Progenitor cell of endocrine pancreas (in vitro differentiated cells): Measurements from ENCODE around the gene PXK. TPM values are rescaled to one million over a fixed set of nuclear protein-coding genes. Genes with fewer than 3 reads are reported as not detected.

Experiments
- DNase-seq: peaks from one replicate; pipeline ENCODE4 v3.0.0; 2021; ENCODE audit warnings: low spot score; ENCODE audit not compliant: unreplicated experiment
- H3K27ac Mint-ChIP-seq: 2 replicates; pipeline ENCODE4 v1.8.0; 2021; ENCODE audit warnings: mild to moderate bottlenecking, moderate library complexity, mixed read lengths
- H3K27me3 Mint-ChIP-seq: 2 replicates; pipeline ENCODE4 v1.8.0; 2021; ENCODE audit warnings: mixed read lengths
- H3K36me3 Mint-ChIP-seq: 2 replicates; pipeline ENCODE4 v1.8.0; 2022; ENCODE audit warnings: mixed read lengths; ENCODE audit not compliant: insufficient read depth
- H3K4me1 Mint-ChIP-seq: 2 replicates; pipeline ENCODE4 v1.8.0; 2021; ENCODE audit warnings: low read depth, mixed read lengths
- H3K4me3 Mint-ChIP-seq: 2 replicates; pipeline ENCODE4 v1.8.0; 2021; ENCODE audit warnings: low read depth, mild to moderate bottlenecking, moderate library complexity, mixed read lengths
- H3K9me3 Mint-ChIP-seq: 2 replicates; pipeline ENCODE4 v1.8.0; 2021; ENCODE audit warnings: low read depth, mixed read lengths
- CTCF ChIP-seq: fragments of 200-600 bp; sonication (generic); IDR thresholded peaks from one replicate; pipeline ENCODE4 v1.5.0; 2021; ENCODE audit warnings: antibody characterized with exemption, mild to moderate bottlenecking; ENCODE audit not compliant: unreplicated experiment
- total RNA-seq: library from RNA; stranded (reverse); gene quantifications from 2 replicates; pipeline ENCODE4 v1.2.1, GENCODE V29; 2021

PXK gene
- total RNA-seq, 1 donor from 2014 or later: 12.5 TPM

DNA sequence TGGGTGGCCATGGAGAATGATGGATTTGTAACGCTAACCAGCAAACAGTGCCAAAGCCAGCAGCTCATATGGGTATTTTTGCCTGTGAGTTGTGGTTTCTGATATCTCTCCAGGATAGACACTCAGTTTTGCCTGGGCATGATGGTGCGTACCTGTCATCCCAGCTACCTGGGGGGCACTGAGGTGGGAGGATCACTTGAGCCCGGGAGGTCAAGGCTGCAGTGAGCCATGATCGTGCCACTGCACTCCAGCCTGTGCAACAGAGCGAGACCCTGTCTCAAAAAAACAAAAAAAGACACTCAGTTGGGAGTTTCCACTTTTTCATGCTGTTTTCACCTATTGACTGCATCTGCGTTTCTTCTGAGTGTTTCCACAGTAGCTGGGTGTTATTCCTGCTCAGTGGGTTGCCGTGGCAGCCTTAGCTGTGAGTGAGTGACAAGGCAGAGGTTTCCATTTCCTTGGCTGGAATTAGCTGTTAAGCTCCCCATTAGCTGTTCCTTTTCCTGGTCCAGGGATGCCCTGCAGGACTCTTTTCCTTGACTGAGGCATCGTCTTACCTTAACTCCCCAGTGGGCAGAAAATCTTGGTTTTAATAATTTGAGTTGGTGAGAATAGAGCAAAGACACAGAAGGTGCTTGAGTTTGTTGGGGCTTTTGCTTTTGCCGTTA is 40.9 kb upstream of the PXK start:
- TF ChIP-seq CTCF: no peak
- H3K4me3 Mint-ChIP-seq: no peak overlapping the region
- peaks cover 11% of the 10 kb centered on the region for H3K36me3 Mint-ChIP-seq

DNA sequence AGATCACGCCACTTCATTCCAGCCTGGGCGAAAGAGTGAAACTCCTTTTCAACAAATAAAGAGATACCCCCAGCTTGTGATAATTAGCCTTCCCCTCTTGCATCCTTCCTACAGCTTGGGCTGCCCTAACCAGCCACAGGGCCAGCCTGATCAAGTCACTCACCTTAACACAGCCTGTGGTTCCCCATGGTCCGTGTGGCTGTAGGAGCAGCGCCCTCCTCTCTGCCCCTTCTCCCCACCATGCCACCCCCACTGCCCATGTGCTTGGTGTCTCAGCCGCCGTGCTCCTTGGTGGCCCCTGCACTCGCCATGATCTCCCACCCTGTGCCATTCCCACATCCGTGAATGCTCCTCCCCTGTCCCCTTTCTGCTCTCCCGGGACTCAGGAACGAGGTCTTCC is 39.8 kb upstream of the PXK start:
- Mint-ChIP-seq H3K9me3 (no peaks in the 10 kb centered on the region), H3K4me3 (no peak overlapping the region), H3K4me1 (no peaks in the 10 kb centered on the region), H3K36me3 (peaks cover 11% of the 10 kb centered on the region), H3K27me3 (no peaks in the 10 kb centered on the region), H3K27ac (no peak overlapping the region)
- no peak for DNase-seq
- TF ChIP-seq CTCF: no peak

More for the DNA sequence above, 40.9 kb upstream of the PXK start:
- H3K27ac Mint-ChIP-seq: no peak overlapping the region
- DNase-seq: no peak
- no peaks in the 10 kb centered on the region for H3K27me3 Mint-ChIP-seq
- no peaks in the 10 kb centered on the region for H3K4me1 Mint-ChIP-seq
- H3K9me3 Mint-ChIP-seq: no peaks in the 10 kb centered on the region

- H3K4me3 Mint-ChIP-seq: no peak overlapping the region
- H3K9me3 Mint-ChIP-seq: no peaks in the 10 kb centered on the region
- no peaks in the 10 kb centered on the region for H3K27me3 Mint-ChIP-seq
- peaks cover 8% of the 10 kb centered on the region for H3K36me3 Mint-ChIP-seq
- DNase-seq: no peak
- TF ChIP-seq CTCF: no peak
- H3K27ac Mint-ChIP-seq: no peak overlapping the region
- no peaks in the 10 kb centered on the region for H3K4me1 Mint-ChIP-seq
Measured at GRCh38 chr3:58293516-58293915, 39.2 kb upstream of the PXK start.

DNA sequence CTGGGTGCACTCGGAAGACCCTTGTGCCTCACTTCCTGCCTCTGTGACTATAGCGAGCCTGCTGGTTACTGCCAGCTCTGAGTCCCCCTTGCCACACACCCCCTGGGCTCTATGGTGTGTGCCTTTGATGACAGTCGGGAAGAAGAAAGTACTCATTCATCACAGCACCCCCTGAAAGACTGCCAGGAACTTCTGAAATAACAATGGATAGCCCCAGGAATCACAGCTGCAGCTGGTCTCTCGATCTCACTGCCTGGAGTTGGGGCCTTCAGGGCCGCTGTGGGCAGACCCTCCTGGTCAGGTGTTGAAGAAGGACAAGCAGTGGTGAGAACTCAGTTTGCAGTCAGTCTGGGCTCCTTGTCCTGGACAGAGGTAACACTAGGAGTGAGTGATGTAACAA is 36.4 kb upstream of the PXK start:
- Mint-ChIP-seq H3K9me3 (no peaks in the 10 kb centered on the region), H3K4me1 (no peaks in the 10 kb centered on the region), H3K4me3 (no peak overlapping the region), H3K27ac (no peak overlapping the region), H3K36me3 (peaks cover 8% of the 10 kb centered on the region), H3K27me3 (peaks cover 1% of the 10 kb centered on the region)
- DNase-seq: no peak
- no peak for TF ChIP-seq CTCF

- peaks cover 4% of the 10 kb centered on the region for H3K27me3 Mint-ChIP-seq
- no peak overlapping the region for H3K27ac Mint-ChIP-seq
- H3K4me3 Mint-ChIP-seq: no peak overlapping the region
- peaks cover 8% of the 10 kb centered on the region for H3K36me3 Mint-ChIP-seq
- DNase-seq: no peak
- no peaks in the 10 kb centered on the region for H3K9me3 Mint-ChIP-seq
- TF ChIP-seq CTCF: no peak
- H3K4me1 Mint-ChIP-seq: no peaks in the 10 kb centered on the region
Measured at GRCh38 chr3:58296843-58297242, 35.8 kb upstream of the PXK start.
